HG02588 (cell line): Measurements from ENCODE around the gene GNA12.
"Not testable (repeated sequence)": the region's sequence is repeated elsewhere in the genome, so short reads cannot be mapped to it uniquely, and the experiment has no call there.

Source experiments
- ATAC-seq: cut with Tn5 transposase; IDR thresholded peaks from one replicate; pipeline ENCODE4 v1.9.1; 2021; ENCODE audit warnings: mild to moderate bottlenecking, moderate library complexity; ENCODE audit not compliant: unreplicated experiment

The GNA12 gene

DNA sequence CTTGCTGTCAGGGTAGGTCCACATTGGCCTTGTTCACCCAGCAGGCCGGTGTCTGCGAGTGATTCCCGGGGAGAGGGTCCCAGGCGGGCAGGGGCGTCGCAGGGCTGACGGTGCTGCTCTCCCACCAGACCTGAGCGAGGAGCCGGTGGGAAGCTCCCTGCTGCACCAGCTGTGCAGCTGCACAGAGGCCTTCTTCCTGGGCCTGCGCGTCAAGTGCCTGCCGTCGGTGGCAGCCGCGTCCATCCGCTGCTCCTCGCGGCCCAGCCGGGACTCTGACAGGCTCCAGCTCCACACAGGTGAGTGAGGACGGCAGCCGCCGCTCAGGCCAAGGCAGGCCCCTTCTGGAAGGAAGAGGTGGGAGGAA is 141.5 kb downstream of the GNA12 start:
- no peak for ATAC-seq

DNA sequence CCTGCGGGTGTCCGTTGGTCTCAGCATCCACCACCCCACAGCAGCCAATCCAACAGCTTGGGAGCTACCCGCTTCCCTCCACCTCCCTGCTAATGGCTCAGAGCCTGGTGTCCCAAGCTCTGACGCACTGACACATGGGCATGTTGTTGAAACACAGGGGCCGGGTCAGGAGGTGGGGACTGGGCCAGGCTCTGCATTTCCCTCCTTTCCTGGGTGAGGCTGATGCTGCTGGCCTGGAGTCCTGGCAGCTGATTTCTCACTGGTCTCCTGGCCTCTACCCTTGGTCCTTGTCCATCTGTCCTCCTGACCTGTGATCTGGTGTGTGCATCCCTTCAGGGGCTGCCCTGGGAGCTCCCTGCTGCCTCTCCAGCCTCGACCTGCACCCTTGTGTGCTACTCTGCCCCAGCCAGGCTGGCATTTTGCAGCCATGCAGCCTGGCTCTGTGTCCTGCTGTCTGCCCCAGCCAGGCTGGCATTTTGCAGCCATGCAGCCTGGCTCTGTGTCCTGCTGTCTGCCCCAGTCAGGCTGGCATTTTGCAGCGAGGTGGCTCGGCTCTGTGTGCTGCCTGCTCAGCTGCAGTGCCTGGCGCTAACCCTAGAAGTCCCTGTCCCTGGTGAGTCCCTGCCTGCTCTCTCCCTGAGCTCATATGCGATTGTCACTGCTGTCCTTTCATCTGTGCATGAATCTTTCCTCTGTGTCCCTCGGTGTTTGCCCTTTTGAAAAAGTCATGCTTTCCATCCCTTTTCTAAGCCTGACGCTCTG is 142.1 kb downstream of the GNA12 start:
- no peak for ATAC-seq

DNA sequence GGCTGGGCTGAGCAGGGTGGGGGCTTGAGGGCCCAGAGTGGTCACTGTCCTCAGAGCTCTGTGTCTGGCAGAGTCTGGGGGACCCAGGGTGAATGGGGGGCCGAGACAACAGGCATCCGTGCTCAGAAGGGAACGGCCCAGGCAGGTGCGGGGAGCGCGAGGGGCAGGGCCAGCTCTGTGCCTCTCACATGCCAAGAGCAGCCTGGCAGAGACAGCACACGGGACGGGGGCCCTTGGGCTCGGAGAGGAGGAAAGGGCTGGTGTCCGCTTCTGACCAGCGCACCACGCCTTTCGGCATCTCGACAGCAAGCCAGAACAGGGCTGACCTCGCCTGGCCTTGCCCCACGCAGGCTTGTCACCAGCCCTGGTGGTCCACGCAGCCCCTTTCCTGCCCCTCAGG is 142.7 kb downstream of the GNA12 start:
- no peak for ATAC-seq

DNA sequence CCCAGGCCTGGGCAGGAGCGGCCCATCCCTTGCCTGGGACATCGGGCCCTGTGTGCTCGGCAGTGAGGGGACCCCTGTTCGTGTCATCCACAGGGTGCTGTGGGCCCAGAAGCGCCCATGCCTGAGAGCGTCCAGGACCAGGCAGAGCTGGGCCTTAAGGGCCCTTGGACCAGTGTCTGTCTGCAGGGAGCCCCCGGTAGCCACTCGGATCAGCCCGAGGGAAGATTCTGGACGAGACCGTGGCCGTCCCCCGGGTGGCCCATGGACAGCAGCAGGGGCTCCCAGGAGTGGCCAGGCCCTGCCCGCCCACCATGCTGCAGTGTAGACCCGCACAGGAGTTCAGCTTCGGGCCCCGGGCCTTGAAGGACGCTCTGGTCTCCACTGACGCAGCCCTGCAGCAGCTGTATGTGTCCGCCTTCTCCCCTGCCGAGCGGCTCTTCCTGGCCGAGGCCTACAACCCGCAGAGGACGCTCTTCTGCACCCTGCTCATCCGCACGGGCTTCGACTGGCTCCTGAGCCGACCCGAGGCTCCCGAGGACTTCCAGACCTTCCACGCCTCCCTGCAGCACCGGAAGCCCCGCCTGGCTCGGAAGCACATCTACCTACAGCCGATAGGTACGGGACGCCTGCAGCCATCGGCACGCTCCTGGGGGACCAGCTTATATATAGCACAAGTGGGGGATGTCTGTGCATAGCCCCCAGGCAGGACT is 143.8 kb downstream of the GNA12 start:
- no peak for ATAC-seq

DNA sequence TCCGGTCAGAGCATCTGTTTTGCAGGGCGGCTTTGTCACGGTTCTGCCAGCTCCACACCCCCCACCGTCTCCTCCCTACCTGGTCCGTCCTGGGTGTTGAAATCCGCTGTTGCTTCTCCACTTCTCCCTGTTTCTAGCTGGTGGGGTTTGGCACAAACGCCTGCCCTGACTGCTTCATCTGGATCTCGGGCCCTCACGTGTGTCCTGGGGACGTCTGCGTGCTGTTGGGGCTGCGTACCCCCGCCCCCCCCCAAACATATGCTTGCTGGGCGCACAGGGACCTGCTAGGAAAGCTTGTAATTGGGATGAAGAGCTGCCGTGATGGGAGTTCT is 144.9 kb downstream of the GNA12 start:
- ATAC-seq = no peak

DNA sequence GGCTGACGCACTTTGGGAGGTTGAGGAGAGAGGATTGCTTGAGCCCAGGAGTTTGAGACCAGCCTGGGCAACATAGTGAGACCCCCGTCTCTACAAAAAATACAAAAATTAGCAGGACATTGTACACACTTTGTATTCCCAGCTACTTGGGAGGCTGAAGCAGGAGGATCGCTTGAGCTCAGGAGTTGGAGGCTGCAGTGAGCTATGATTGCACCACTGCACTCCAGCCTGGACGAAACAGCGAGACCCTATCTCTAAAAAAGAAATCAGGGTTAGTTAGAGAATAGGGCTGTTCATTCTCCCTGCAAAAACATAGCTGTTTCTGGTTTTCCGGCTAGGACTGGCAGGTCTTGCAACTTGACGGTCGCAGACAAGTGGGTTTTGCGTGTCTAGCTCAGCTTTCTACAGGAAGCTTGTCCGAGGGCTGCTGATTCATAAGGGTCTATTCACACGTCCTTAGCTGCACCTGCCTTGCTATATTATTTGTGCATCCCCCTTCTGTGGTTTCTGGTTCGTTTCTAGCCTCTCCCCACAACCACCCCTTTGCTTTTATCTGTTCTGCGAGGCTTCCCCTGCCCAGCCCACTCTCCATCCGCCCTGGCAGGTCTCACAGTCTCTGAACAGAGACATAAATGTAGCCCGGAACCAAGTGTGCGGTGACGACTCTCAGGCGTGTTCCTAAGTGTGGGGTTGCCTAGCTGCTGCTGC is 145.4 kb downstream of the GNA12 start:
- peak; percentile 94 for ATAC-seq

DNA sequence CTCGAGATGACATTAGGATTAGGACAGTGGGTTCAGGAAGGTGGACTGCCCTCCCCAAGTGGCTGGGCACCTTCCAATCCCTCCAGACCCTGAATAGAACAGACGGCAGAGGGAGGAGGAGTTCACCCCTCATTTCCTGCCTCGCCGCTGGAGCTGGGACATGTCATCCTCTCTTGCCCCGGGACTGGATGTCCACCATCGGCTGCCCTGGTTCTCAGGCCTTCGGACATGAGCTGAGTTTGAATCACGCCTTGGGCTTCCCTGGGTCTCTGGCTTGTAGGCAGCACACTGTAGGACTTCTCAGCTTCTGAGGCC is 150.0 kb downstream of the GNA12 start:
- ATAC-seq = not testable (repeated sequence)

DNA sequence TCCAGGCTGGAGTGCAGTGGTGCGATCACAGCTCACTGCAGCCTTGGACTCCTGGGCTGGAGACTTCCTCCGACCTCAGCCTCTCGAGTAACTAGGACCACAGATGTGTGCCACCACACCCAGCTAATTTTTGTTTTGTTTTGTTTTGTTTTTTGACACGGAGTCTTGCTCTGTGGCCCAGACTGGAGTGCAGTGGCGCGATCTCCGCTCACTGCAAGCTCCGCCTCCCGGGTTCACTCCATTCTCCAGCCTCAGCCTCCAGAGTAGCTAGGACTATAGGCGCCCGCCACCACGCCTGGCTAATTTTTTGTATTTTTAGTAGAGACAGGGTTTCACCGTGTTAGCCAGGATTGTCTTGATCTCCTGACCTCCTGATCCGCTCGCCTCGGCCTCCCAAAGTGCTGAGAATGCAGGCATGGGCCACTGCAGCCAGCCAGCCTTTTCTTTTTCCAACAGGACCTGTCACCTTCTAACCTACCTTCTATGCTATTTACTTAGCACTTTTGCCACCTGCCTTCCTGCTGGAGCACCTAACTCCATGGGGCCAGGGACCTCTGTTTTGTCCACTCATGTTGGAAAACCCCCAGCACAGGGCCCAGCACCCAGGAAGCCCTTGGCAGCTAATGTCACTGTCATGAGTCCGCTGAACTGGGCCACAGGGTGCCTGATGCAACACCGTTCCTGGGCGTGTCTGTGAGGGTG is 150.5 kb downstream of the GNA12 start:
- not testable (repeated sequence) for ATAC-seq

DNA sequence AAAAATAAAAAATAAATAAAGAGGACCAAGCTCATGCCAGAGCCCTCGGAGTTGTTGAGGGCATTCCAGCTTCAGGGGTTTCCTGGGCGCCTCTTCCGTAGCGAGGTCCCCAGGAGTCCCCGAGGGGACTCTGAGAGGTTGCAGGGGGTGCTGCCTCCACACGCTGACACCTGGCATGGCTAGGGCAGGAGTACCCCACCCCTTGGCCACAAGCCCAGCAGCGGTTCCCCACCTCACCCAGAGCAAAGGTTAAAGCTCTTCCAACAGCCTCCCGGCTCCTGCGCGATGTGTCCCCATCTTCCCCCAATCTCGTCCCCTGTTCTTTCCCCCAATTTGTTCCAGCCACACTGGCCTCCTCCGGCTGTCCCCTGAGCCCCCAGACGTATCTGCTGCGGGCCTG is 151.6 kb downstream of the GNA12 start:
- ATAC-seq = no peak

DNA sequence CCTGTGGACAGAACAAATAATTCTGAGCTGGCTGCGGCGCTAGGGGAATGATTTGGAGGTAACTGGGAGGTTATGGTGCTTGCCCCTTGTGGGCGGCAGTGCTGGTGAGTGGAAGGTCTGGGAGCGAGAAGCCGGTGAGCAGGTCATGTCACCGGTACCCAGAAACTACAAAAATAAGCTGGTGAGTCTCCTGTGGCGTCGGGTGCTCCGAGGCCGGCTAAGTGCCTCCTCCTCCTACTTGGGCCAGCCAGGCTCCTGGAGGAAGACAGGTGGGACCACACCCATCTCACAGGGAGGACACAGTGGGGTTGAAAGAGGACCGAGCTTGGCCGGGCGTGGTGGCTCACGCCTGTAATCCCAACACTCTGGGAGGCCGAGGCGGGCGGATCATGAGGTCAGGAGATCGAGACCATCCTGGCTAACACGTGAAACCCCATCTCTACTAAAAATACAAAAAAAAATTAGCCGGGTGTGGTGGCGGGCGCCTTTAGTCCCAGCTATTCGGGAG is 152.1 kb downstream of the GNA12 start:
- ATAC-seq = not testable (repeated sequence)

DNA sequence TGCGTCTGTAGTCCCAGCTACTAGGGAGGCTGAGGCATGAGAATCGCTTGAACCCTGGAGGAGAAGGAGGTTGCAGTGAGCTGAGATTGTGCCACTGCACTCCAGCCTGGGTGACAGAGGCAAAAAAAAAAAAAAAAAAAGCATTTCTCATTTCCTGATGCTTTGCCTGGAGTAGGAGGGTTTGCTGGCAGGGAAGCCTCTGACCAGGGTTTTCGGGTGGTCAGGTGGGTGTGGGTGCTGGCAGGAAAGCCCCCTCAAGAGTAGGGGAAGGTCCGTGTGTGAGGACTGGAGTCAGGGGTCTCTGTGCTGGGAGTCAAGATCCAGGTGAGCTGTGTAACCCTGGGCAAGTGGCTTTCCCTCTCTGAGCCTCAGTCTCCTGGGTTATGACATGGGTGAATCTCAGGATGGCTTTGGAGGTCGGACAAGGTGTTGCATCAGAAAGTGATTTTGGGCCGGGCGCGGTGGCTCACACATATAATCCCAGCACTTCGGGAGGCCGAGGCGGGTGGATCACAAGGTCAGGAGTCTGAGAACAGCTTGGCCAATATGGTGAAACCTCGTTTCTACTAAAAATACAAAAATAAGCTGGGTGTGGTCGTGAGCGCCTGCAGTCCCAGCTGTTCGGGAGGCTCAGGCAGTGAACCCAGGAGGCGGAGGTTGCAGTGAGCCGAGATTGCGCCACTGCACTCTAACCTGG is 152.9 kb downstream of the GNA12 start:
- ATAC-seq = no peak

DNA sequence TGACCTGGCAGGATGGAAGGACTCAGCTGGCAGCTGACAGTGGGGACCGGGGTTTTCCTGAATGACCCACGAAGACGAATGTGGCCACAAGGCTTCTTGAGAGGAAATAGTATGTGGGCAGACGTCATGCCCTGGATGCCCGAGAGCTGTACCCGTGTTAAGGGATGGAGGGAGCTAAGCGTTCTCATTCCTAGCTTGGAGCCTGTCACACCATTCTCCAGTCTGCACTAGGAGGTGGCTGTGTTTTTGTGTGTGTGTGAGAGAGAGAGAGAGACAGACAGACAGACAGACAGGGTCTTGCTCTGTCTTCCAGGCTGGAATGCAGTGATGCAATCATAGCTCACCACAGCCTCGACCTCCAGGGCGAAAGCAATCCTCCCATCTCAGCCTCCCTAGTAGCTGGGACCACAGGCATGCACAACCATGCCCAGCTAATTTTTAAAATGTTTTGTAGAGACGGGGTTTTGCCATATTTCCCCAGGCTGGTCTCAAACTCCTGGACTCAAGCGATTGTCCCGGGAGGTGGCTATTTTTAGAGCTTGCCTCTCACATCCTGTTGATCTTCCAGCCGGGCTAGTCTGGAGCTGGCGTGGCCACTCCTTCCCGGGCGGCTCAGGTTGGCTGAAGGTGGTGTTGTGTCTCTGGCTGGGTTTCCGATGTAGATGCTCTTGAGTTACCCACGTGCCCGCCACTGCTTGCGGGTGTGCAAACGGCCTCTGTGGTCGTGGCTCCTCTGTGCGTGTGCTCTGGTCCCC is 154.0 kb downstream of the GNA12 start:
- ATAC-seq = no peak

DNA sequence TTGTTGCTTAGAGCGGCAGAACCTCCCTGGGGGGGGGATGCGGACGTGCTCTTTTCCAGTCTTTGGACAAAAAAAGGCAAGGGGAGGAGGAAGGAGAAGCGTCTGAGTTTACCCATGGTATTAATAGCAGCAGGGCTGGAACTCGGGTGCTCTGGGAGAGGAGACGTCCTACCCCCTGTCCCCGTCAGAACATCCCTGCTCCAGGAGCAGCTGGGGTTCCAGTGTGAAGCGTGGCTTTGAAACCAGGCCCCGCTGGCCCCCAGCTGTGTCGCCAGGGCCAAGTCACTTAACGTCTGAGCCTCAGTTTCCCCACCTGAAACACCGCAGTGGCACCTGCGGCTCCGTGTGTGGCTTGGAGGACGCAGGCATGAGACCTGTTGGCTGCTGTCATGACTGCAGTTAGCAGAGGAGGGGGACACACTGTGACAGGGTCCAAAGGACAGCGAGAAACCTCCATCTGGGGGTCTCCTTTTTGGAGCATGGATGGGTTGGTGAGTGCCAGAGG is 154.7 kb downstream of the GNA12 start:
- ATAC-seq = no peak

DNA sequence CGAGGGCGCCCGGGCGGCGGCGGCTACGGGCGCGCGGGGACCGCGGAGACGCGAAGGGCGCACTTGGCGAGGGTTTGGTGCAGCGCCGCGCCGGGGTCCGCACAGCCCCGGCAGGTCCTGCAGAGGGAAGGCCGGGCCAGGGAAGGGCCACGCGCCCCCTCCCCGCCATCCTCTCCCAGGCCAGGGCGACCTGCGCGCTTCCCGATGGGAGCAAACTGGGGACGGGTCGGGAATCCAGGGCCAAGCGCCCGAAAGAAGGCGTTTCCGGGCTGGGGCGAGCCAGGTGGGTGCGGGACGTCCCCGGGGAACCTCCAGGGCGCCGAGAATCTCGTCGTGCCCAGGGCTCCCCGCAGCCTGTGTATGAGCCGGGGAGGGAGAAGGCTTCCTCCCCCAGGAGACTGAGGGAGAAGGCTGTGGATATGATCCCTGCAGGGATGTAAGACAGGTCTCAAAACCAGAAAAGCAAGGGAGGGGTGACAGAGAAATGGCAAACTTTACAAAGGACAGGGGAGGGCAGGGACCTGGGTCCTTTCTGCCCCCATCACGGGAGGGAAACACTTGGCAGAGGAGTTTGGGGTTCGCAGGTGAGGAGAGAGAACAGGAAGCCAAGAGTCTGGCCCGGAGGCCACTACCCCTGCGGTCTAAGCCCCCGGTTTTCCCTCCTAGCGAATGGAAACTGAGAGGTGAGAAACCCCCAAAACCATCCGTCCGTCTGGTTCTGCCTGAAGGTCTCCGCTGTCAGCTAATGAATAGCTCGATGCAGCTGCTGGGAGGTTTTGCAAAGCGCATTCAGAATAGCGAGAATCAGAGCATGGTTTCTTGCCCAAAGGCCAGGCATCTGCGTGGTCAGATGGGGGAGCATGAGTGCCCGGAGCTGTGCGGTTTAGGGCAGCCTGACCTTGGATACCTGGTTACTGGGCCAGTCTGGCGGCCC is 155.4 kb downstream of the GNA12 start:
- peak; percentile 67 for ATAC-seq

DNA sequence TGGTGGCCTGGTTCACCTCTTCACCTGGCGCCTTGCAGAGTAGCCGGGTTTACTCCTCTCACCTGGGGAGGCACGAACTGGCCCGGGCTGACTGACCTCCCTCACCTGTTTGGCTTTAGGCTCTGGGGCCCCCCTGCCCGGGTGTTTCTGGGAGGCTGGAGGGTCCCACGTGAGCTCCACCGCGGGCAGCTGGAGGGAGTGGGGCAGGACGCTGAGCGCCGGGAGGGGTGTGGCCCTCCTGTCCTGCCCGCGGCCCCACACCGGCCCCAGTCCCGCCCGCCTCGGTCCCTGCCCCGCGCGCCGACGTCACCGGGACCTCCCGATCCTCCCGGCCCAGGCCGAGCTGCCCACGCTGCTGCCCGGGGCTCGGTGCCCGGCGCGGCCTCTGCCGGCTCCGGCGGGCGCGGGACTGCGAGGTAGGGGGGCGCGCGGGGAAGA is 156.2 kb downstream of the GNA12 start, which contains the start of gene AMZ1:
Gene AMZ1 (plus strand): TSS at position 322 of the 438 bp plus-strand sequence. CDS start 12,250 bp downstream, outside the sequence.
- no peak for ATAC-seq

DNA sequence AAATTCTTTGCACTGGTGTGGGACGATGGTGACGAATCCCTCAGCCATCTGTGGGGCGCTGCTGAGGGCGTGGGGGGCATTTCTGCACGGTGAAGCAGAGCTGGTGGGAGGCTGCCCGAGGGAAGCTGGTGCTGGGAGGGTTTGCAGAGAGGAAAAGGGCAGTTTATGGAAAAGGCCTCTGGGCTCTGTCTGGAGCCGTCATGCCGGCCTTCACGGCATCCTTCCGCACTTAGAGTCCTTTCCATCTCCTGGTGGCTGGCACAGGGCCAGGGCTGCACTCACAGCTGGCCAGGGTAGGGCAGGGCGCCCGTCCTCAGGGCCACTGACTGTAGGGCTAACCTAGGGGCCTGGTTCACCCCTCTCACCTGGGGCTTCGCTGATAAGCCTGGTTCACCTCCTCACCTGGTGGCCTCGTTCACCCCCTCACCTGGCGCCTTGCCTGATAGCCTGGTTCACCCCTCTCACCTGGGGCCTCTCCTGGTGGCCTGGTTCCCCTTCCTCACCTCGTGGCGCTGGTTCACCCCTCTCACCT is 156.7 kb downstream of the GNA12 start:
- no peak for ATAC-seq

DNA sequence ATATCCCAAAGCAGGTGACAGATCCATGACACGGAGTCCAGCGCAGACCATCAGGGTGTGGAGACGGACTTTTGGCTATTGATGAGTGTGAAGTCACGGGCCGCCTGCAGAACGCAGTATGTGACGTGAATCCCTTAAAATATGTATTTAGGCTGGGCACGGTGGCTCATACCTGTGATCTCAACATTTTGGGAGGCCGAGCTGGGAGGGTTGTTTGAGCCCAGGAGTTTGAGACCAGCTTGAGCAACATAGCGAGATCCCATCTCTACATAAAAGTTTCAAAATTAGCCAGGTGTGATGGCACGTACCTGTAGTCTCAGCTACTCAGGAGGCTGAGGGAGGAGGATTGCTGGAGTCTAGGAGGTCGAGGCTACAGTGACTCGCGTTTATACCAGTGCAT is 158.0 kb downstream of the GNA12 start:
- ATAC-seq = no peak

DNA sequence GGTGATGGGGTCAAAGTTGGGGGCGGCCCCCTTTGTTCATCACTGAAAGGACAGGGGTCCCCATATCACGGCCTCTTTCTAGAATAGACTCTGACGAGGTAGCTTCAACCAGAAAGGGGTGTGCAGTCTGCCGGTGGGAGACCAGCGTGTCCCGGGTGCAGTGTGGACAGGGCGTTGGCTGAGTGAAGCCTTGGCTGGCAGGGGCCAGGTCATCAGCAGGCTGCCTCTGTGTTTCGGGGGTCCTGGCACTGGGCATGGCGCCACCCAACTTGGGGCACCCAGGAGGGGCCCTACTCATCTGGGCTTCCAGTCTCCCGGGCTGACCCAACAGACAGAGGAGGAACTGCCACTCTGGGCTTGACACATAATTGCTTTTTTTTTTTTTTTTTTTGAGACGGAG is 159.6 kb downstream of the GNA12 start:
- ATAC-seq = no peak
